HCT116 (cell line): ENCODE data around the gene POLR1B. TPM values are rescaled to one million over a fixed set of nuclear protein-coding genes. Genes with fewer than 3 reads are reported as not detected.

Source experiments
- ATAC-seq: fragments of 200-7000 bp; cut with Tn5 transposase; 2 replicates; pipeline ENCODE4 v1.9.1; 2020; ENCODE audit warnings: mild to moderate bottlenecking, moderate library complexity
- BruUV-seq: library from RNA; stranded (reverse); fragments of 400-500 nt; replicated peaks from 2 replicates; lab custom pipeline; 2021; lab: Mats Ljungman, UMichigan
- CTCF ChIA-PET: fragments of 300-600 bp; sonication (Branson Sonifier 250); formaldehyde crosslinking; loops from one replicate; lab custom pipeline; 2021; ENCODE audit warnings: antibody characterized with exemption; lab: Charles Lee
- POLR2A ChIA-PET: fragments of 300-600, 350-600 bp; sonication (Branson Sonifier 250); formaldehyde crosslinking; loops from one replicate; lab custom pipeline; 2021; ENCODE audit warnings: antibody characterized with exemption; lab: Charles Lee
- RAD21 ChIA-PET, 2 experiments: fragments of 300-600 bp; sonication (Branson Sonifier 250); formaldehyde crosslinking; loops; one replicate each; lab custom pipeline; 2023; ENCODE audit warnings: low total read pairs in 2 of 2; ENCODE audit not compliant: uncharacterized antibody in 2 of 2, unreplicated experiment in 2 of 2, low non-redundant PET in 1 of 2; lab: Charles Lee
- DNase-seq: peaks from one replicate; pipeline ENCODE4 v3.0.0-alpha.2; 2010; ENCODE audit warnings: low read depth, low spot score
- H2AFZ ChIP-seq: fragments of 200-600 bp; shearing (Covaris generic), sonication (generic); 2 replicates; pipeline ENCODE4 v1.6.1; 2017; ENCODE audit warnings: low read depth, mixed run types, mixed read lengths, antibody characterized with exemption, low read length; ENCODE audit not compliant: poor library complexity, severe bottlenecking
- H3K27ac ChIP-seq: 2 replicates; pipeline ENCODE4 v1.5.1; 2012; ENCODE audit warnings: low read depth, low read length
- H3K27me3 ChIP-seq: fragments of 200-600 bp; sonication (generic); 2 replicates; pipeline ENCODE4 v1.6.1; 2016; ENCODE audit warnings: mixed run types, low read length, mixed read lengths; ENCODE audit not compliant: insufficient read depth
- H3K36me3 ChIP-seq, 2 experiments: fragments of 200-500 bp in 1 of 2; fragments of 200-600 bp in 1 of 2; sonication (Bioruptor generic) in 1 of 2; sonication (generic) in 1 of 2; 2 replicates each; pipeline versions ENCODE4 v1.5.1 to v1.6.1; 2014 to 2016; ENCODE audit warnings: low read length in 2 of 2, inconsistent platforms in 1 of 2, mixed read lengths in 1 of 2, mixed run types in 1 of 2; ENCODE audit not compliant: insufficient read depth in 2 of 2, control insufficient read depth in 1 of 2
- H3K4me1 ChIP-seq, 2 experiments: fragments of 200-600 bp in 1 of 2; sonication (generic) in 1 of 2; 2 replicates each; pipeline versions ENCODE4 v1.5.1 to v1.6.1; 2012 to 2017; ENCODE audit warnings: low read length in 2 of 2, inconsistent platforms in 1 of 2, mild to moderate bottlenecking in 1 of 2, mixed read lengths in 1 of 2, mixed run types in 1 of 2, moderate library complexity in 1 of 2; ENCODE audit not compliant: insufficient read depth in 2 of 2, control insufficient read depth in 1 of 2
- H3K4me2 ChIP-seq: fragments of 200-600 bp; sonication (generic); 2 replicates; pipeline ENCODE4 v1.6.1; 2017; ENCODE audit warnings: mixed run types, low read length, mixed read lengths
- H3K4me3 ChIP-seq, 2 experiments: fragments of 200-600 bp in 1 of 2; sonication (generic) in 1 of 2; replicated peaks in 1 of 2; 2 replicates each; pipeline ENCODE4 v1.5.1; 2011 to 2016; ENCODE audit warnings: low read length in 2 of 2, control low read depth in 1 of 2, low read depth in 1 of 2, mild to moderate bottlenecking in 1 of 2, mixed read lengths in 1 of 2, mixed run types in 1 of 2
- H3K79me2 ChIP-seq: fragments of 200-600 bp; sonication (generic); 2 replicates; pipeline ENCODE4 v1.6.1; 2017; ENCODE audit warnings: mild to moderate bottlenecking, mixed run types, low read length, moderate library complexity, mixed read lengths; ENCODE audit not compliant: insufficient read depth
- H3K9ac ChIP-seq: fragments of 200-600 bp; sonication (generic); 2 replicates; pipeline ENCODE4 v1.6.1; 2016; ENCODE audit warnings: low read length, mixed read lengths
- H3K9me2 ChIP-seq: fragments of 200-600 bp; sonication (generic), shearing (Covaris generic); 2 replicates; pipeline ENCODE4 v1.6.1; 2017; ENCODE audit warnings: mixed run types, mild to moderate bottlenecking, moderate library complexity; ENCODE audit not compliant: insufficient read depth
- H3K9me3 ChIP-seq, 2 experiments: fragments of 200-500 bp in 1 of 2; fragments of 200-600 bp in 1 of 2; sonication (Bioruptor generic) in 1 of 2; sonication (generic) in 1 of 2; 2 replicates each; pipeline ENCODE4 v1.6.1; 2014 to 2017; ENCODE audit warnings: low read length in 2 of 2, mixed read lengths in 2 of 2, inconsistent platforms in 1 of 2, low read depth in 1 of 2, mild to moderate bottlenecking in 1 of 2, mixed run types in 1 of 2, moderate library complexity in 1 of 2; ENCODE audit not compliant: control insufficient read depth in 1 of 2, insufficient read depth in 1 of 2
- H4K20me1 ChIP-seq: fragments of 200-600 bp; sonication (generic), shearing (Covaris generic); 2 replicates; pipeline ENCODE4 v1.6.1; 2017; ENCODE audit warnings: mixed run types, mild to moderate bottlenecking, moderate library complexity; ENCODE audit not compliant: insufficient read depth
- CBX3 ChIP-seq: IDR thresholded peaks from 2 replicates; pipeline ENCODE4 v1.6.1; 2012; ENCODE audit warnings: low read depth
- CEBPB ChIP-seq: IDR thresholded peaks from 2 replicates; pipeline ENCODE4 v1.6.1; 2012; ENCODE audit warnings: low read depth
- CTCF ChIP-seq, 3 experiments: fragments of 200-600 bp in 1 of 3; sonication (generic) in 1 of 3; IDR thresholded peaks in 2 of 3; conservative IDR thresholded peaks in 1 of 3; 2 replicates each; pipeline ENCODE4 v1.5.1; 2012 to 2017; ENCODE audit warnings: low read depth in 2 of 3, low read length in 2 of 3, antibody characterized with exemption in 1 of 3, borderline replicate concordance in 1 of 3, control low read depth in 1 of 3, mild to moderate bottlenecking in 1 of 3, mixed read lengths in 1 of 3, mixed run types in 1 of 3, moderate library complexity in 1 of 3; ENCODE audit not compliant: insufficient read depth in 1 of 3
- EGR1 ChIP-seq: IDR thresholded peaks from 2 replicates; pipeline ENCODE4 v1.6.1; 2012; ENCODE audit warnings: low read depth
- ELF1 ChIP-seq: IDR thresholded peaks from 2 replicates; pipeline ENCODE4 v1.6.1; 2012; ENCODE audit warnings: low read depth, borderline replicate concordance
- EZH2 ChIP-seq: fragments of 200-600 bp; sonication (generic); IDR thresholded peaks from 2 replicates; pipeline ENCODE4 v1.6.1; 2017; ENCODE audit warnings: antibody characterized with exemption, mixed run types
- EZH2phosphoT487 ChIP-seq: fragments of 200-600 bp; IDR thresholded peaks from 2 replicates; pipeline ENCODE4 v1.6.1; 2018; ENCODE audit warnings: antibody characterized with exemption, borderline replicate concordance
- FOSL1 ChIP-seq: IDR thresholded peaks from 2 replicates; pipeline ENCODE4 v1.6.1; 2012; ENCODE audit warnings: low read depth
- JUND ChIP-seq: IDR thresholded peaks from 2 replicates; pipeline ENCODE4 v1.6.1; 2012
- POLR2A ChIP-seq: IDR thresholded peaks from 2 replicates; pipeline ENCODE4 v1.7.0; 2011; ENCODE audit warnings: borderline replicate concordance; ENCODE audit not compliant: insufficient read depth, insufficient read length; ENCODE audit errors: extremely low read depth
- RAD21 ChIP-seq: IDR thresholded peaks from 2 replicates; pipeline ENCODE4 v1.6.1; 2012; ENCODE audit warnings: low read depth, mild to moderate bottlenecking
- SIN3A ChIP-seq: IDR thresholded peaks from 2 replicates; pipeline ENCODE4 v1.6.1; 2012; ENCODE audit warnings: low read depth
- SP1 ChIP-seq: IDR thresholded peaks from 2 replicates; pipeline ENCODE4 v1.6.1; 2012; ENCODE audit warnings: low read depth
- SRF ChIP-seq: IDR thresholded peaks from 2 replicates; pipeline ENCODE4 v1.6.1; 2012; ENCODE audit warnings: low read depth
- TCF7L2 ChIP-seq: IDR thresholded peaks from 2 replicates; pipeline ENCODE4 v1.7.0; 2011; ENCODE audit warnings: borderline replicate concordance, inconsistent platforms; ENCODE audit not compliant: insufficient read depth, insufficient read length; ENCODE audit errors: extremely low read depth
- YY1 ChIP-seq: IDR thresholded peaks from 2 replicates; pipeline ENCODE4 v1.6.1; 2011; ENCODE audit warnings: low read length, low read depth, moderate library complexity, mild to moderate bottlenecking; ENCODE audit not compliant: insufficient replicate concordance; ENCODE audit errors: extremely low read depth
- intact Hi-C: fragments of 100-400 bp; cut with micrococcal nuclease; formaldehyde crosslinking; loops from 2 replicates; pipeline ENCODE4 v1.10.0; 2022
- total RNA-seq: library from RNA; stranded (reverse); gene quantifications from one replicate; pipeline ENCODE4 v1.2.1, GENCODE V29; 2021; ENCODE audit not compliant: unreplicated experiment
- TF ChIP-seq, protein P1 (sequence below): IDR thresholded peaks from 2 replicates; pipeline ENCODE4 v1.6.1; 2011; ENCODE audit warnings: mild to moderate bottlenecking, low read length, moderate library complexity; ENCODE audit not compliant: insufficient replicate concordance; ENCODE audit errors: extremely low read depth
- TF ChIP-seq, protein P2 (sequence below): IDR thresholded peaks from 2 replicates; pipeline ENCODE4 v1.6.1; 2012
- TF ChIP-seq, protein P3 (sequence below): IDR thresholded peaks from 2 replicates; pipeline ENCODE4 v1.6.1; 2012
- TF ChIP-seq, protein P4 (sequence below): IDR thresholded peaks from 2 replicates; pipeline ENCODE4 v1.6.1; 2012; ENCODE audit warnings: low read depth

POLR1B gene
- total RNA-seq, 1 experiment from 2014 or later, result 57.7 TPM

DNA sequence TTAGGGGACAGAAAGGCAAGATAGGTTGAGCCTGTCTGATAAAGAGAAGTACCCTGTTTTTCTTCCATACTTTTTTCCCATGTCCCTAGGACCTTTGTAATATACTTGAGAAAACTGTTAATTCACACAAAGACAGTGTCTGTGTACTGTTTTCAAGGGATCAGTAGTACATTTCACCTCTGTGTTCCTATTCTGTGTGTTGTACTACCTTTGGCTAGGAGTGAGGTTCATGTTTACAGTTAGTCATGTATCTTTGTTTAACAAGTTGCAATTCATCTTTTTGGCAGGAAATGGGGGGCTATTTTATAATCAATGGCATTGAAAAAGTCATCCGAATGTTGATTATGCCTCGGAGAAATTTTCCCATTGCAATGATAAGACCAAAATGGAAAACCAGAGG, 6.7 kb downstream of the POLR1B start:
- ChIA-PET CTCF (no interaction called here), POLR2A (no interaction called here), RAD21 (no interaction called here)
- no peak overlapping the region for H3K4me2 ChIP-seq
- no TSS peak for BruUV-seq
- H3K9me2 ChIP-seq, result no peaks in the 10 kb centered on the region
- peaks cover under 1 to 2% of the 10 kb centered on the region in 2 experiments; a peak in 1 of 4 replicates for H3K4me1 ChIP-seq
- intact Hi-C loops, result no loop called here
- no peak overlapping the region for H3K4me3 ChIP-seq
- H4K20me1 ChIP-seq, result peaks cover 18% of the 10 kb centered on the region; the same call in 1 of the 2 replicates
- H3K36me3 ChIP-seq, result peaks cover 55 to 71% of the 10 kb centered on the region in 2 experiments
- TF ChIP-seq, protein P1, sequence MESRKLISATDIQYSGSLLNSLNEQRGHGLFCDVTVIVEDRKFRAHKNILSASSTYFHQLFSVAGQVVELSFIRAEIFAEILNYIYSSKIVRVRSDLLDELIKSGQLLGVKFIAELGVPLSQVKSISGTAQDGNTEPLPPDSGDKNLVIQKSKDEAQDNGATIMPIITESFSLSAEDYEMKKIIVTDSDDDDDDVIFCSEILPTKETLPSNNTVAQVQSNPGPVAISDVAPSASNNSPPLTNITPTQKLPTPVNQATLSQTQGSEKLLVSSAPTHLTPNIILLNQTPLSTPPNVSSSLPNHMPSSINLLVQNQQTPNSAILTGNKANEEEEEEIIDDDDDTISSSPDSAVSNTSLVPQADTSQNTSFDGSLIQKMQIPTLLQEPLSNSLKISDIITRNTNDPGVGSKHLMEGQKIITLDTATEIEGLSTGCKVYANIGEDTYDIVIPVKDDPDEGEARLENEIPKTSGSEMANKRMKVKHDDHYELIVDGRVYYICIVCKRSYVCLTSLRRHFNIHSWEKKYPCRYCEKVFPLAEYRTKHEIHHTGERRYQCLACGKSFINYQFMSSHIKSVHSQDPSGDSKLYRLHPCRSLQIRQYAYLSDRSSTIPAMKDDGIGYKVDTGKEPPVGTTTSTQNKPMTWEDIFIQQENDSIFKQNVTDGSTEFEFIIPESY, result no peak
- TF ChIP-seq EZH2phosphoT487 (no peak), SRF (no peak), FOSL1 (no peak), CTCF (IDR thresholded peaks at IDR 0.05 in 2 of 3, conservative IDR thresholded peaks at IDR 0.05 in 1 of 3; ENCODE audit: borderline replicate concordance in 1 of 3, insufficient read depth in 1 of 3, low read depth in 2 of 3, low read length in 2 of 3) (no peak), POLR2A (no peak), TCF7L2 (no peak), CEBPB (no peak), EGR1 (no peak), SP1 (no peak), SIN3A (no peak), ELF1 (no peak), EZH2 (no peak), YY1 (no peak), RAD21 (no peak), CBX3 (no peak), JUND (no peak)
- TF ChIP-seq, protein P2, sequence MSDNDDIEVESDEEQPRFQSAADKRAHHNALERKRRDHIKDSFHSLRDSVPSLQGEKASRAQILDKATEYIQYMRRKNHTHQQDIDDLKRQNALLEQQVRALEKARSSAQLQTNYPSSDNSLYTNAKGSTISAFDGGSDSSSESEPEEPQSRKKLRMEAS, result no peak
- TF ChIP-seq, protein P3, sequence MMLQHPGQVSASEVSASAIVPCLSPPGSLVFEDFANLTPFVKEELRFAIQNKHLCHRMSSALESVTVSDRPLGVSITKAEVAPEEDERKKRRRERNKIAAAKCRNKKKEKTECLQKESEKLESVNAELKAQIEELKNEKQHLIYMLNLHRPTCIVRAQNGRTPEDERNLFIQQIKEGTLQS, result no peak
- TF ChIP-seq, protein P4, sequence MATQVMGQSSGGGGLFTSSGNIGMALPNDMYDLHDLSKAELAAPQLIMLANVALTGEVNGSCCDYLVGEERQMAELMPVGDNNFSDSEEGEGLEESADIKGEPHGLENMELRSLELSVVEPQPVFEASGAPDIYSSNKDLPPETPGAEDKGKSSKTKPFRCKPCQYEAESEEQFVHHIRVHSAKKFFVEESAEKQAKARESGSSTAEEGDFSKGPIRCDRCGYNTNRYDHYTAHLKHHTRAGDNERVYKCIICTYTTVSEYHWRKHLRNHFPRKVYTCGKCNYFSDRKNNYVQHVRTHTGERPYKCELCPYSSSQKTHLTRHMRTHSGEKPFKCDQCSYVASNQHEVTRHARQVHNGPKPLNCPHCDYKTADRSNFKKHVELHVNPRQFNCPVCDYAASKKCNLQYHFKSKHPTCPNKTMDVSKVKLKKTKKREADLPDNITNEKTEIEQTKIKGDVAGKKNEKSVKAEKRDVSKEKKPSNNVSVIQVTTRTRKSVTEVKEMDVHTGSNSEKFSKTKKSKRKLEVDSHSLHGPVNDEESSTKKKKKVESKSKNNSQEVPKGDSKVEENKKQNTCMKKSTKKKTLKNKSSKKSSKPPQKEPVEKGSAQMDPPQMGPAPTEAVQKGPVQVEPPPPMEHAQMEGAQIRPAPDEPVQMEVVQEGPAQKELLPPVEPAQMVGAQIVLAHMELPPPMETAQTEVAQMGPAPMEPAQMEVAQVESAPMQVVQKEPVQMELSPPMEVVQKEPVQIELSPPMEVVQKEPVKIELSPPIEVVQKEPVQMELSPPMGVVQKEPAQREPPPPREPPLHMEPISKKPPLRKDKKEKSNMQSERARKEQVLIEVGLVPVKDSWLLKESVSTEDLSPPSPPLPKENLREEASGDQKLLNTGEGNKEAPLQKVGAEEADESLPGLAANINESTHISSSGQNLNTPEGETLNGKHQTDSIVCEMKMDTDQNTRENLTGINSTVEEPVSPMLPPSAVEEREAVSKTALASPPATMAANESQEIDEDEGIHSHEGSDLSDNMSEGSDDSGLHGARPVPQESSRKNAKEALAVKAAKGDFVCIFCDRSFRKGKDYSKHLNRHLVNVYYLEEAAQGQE, result no peak
- ATAC-seq, result no peak
- peaks cover 89% of the 10 kb centered on the region for H3K79me2 ChIP-seq
- no peak for DNase-seq
- H3K27ac ChIP-seq, result no peak overlapping the region
- H2AFZ ChIP-seq, result no peak overlapping the region
- H3K27me3 ChIP-seq, result no peaks in the 10 kb centered on the region
- H3K9ac ChIP-seq, result no peak overlapping the region
- no peaks in the 10 kb centered on the region for H3K9me3 ChIP-seq
